HL-60 (cell line): ENCODE data around the gene TACR1.

Experiments
- CTCF ChIP-seq: IDR thresholded peaks from one replicate; pipeline ENCODE4 v1.5.1; 2011; ENCODE audit warnings: low read length, control low read depth, inconsistent platforms; ENCODE audit not compliant: insufficient read depth
- GABPA ChIP-seq: IDR thresholded peaks from 2 replicates; pipeline ENCODE4 v1.6.1; 2012; ENCODE audit warnings: low read depth
- POLR2AphosphoS5 ChIP-seq: IDR thresholded peaks from 2 replicates; pipeline ENCODE4 v1.6.1; 2012; ENCODE audit warnings: low read depth
- SPI1 ChIP-seq: IDR thresholded peaks from 2 replicates; pipeline ENCODE4 v1.6.1; 2012; ENCODE audit warnings: low read depth, mild to moderate bottlenecking, borderline replicate concordance
- TF ChIP-seq, protein P1 (sequence below): IDR thresholded peaks from 2 replicates; pipeline ENCODE4 v1.6.1; 2012; ENCODE audit warnings: low read depth; ENCODE audit not compliant: insufficient replicate concordance

- no peak for TF ChIP-seq CTCF
- no peak for TF ChIP-seq POLR2AphosphoS5
- TF ChIP-seq, protein P1, sequence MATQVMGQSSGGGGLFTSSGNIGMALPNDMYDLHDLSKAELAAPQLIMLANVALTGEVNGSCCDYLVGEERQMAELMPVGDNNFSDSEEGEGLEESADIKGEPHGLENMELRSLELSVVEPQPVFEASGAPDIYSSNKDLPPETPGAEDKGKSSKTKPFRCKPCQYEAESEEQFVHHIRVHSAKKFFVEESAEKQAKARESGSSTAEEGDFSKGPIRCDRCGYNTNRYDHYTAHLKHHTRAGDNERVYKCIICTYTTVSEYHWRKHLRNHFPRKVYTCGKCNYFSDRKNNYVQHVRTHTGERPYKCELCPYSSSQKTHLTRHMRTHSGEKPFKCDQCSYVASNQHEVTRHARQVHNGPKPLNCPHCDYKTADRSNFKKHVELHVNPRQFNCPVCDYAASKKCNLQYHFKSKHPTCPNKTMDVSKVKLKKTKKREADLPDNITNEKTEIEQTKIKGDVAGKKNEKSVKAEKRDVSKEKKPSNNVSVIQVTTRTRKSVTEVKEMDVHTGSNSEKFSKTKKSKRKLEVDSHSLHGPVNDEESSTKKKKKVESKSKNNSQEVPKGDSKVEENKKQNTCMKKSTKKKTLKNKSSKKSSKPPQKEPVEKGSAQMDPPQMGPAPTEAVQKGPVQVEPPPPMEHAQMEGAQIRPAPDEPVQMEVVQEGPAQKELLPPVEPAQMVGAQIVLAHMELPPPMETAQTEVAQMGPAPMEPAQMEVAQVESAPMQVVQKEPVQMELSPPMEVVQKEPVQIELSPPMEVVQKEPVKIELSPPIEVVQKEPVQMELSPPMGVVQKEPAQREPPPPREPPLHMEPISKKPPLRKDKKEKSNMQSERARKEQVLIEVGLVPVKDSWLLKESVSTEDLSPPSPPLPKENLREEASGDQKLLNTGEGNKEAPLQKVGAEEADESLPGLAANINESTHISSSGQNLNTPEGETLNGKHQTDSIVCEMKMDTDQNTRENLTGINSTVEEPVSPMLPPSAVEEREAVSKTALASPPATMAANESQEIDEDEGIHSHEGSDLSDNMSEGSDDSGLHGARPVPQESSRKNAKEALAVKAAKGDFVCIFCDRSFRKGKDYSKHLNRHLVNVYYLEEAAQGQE, result no peak
- no peak for TF ChIP-seq GABPA
- TF ChIP-seq SPI1, result no peak
Observed at GRCh38 chr2:75162259-75162658, 37.1 kb downstream of the TACR1 start.
